Esophagus (tissue), 2 donors: ENCODE results near the gene COMP. TPM values are rescaled to one million over a fixed set of nuclear protein-coding genes. Genes with fewer than 3 reads are reported as not detected.
"Not testable (repeated sequence)": the region's sequence is repeated elsewhere in the genome, so short reads cannot be mapped to it uniquely, and the experiment has no call there.

Experiments
- H3K27ac ChIP-seq, 2 donors: one replicate each; pipeline ENCODE4 v1.5.1; 2013; ENCODE audit warnings: low read depth in 2 of 2, mild to moderate bottlenecking in 2 of 2, inconsistent platforms in 1 of 2, low read length in 1 of 2, moderate library complexity in 1 of 2
- H3K27me3 ChIP-seq, 2 donors: one replicate each; pipeline ENCODE4 v1.6.1; 2013; ENCODE audit warnings: low read length in 2 of 2, control low read depth in 1 of 2, mild to moderate bottlenecking in 1 of 2; ENCODE audit not compliant: insufficient read depth in 2 of 2, control insufficient read depth in 1 of 2
- H3K36me3 ChIP-seq, 2 donors: one replicate each; pipeline ENCODE4 v1.6.1; 2013; ENCODE audit warnings: low read length in 1 of 2; ENCODE audit not compliant: control insufficient read depth in 2 of 2, insufficient read depth in 2 of 2
- H3K4me1 ChIP-seq, 2 donors: one replicate each; pipeline ENCODE4 v1.6.1; 2013; ENCODE audit warnings: low read length in 1 of 2; ENCODE audit not compliant: control insufficient read depth in 2 of 2, insufficient read depth in 2 of 2
- H3K4me3 ChIP-seq, 2 donors: one replicate each; pipeline ENCODE4 v1.5.1; 2013; ENCODE audit warnings: low read length in 2 of 2, mild to moderate bottlenecking in 2 of 2, low read depth in 1 of 2, moderate library complexity in 1 of 2
- H3K9me3 ChIP-seq, 2 donors: one replicate each; pipeline ENCODE4 v1.6.1; 2013; ENCODE audit warnings: mild to moderate bottlenecking in 2 of 2, low read depth in 1 of 2, low read length in 1 of 2, moderate library complexity in 1 of 2; ENCODE audit not compliant: control insufficient read depth in 2 of 2, insufficient read depth in 1 of 2
- WGBS, 2 donors: extraction: QIAGEN DNeasy Blood & Tissue Kit; methylation state at CpG; one replicate each; pipeline ENCODE4 v1.1.7; 2013; 5-methylcytosine and 5-hydroxymethylcytosine counted together
- polyA plus RNA-seq, 2 donors: library from polyadenylated mRNA; stranded (reverse); fragments of 200-250 nt; gene quantifications; one replicate each; pipeline ENCODE4 v1.2.3, GENCODE V29; 2013
- donor health status: healthy with polysubstance abuse.
- donor health status: Bipolar disorder and iron deficiency.

COMP gene
- polyA plus RNA-seq, 2 donors, result 0.71 to 4.0 TPM

DNA sequence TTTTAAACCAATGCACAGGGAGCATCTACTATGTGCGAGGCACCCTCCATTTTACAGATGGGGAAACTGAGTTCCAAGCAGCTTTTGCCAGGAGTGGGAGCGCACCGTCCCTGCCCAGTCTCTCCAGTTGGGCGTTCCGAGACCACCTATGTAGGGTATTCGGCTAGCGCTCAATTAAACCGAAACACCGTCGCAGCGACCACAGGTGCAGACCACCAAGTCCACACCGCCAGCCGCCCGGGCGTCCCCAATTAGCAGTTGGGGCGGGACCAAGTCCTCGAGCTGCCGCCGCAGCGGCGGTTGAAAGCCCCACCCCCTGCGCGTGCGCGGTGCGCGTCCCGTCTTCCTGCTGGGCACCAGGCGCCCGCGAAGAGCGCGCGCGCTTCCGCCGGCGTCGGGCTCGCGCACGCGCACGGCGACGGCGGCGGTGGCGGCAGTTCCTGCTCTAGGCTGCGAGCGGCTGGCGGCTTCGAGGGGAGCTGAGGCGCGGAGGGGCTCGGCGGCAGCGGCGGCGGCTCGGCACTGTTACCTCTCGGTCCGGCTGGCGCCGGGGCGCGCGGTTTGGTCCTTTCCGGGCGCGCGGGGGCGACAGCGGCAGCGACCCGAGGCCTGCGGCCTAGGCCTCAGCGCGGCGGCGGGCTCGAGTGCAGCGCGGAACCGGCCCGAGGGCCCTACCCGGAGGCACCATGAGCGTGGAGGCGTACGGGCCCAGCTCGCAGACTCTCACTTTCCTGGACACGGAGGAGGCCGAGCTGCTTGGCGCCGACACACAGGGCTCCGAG is 40.6 kb upstream of the COMP start, which contains the start of gene UPF1:
Gene UPF1, plus strand, starts transcription at position 436 of the 782 bp plus-strand sequence. Its CDS starts 251 bp downstream, at position 687.
- Histone ChIP-seq H3K36me3 (peaks cover 0 to 2% of the 10 kb centered on the region in 2 donors), H3K27ac (peak within 1 kb of the TSS; percentile 87 to 91), H3K9me3 (no peaks in the 10 kb centered on the region), H3K4me3 (peak within 1 kb of the TSS; percentile 76 to 96), H3K27me3 (no peaks in the 10 kb centered on the region), H3K4me1 (peaks cover 0 to 4% of the 10 kb centered on the region in 2 donors)
- 0 to 1% methylated on average over 68 to 96 of the region's 96 CpGs for WGBS, 2 donors

DNA sequence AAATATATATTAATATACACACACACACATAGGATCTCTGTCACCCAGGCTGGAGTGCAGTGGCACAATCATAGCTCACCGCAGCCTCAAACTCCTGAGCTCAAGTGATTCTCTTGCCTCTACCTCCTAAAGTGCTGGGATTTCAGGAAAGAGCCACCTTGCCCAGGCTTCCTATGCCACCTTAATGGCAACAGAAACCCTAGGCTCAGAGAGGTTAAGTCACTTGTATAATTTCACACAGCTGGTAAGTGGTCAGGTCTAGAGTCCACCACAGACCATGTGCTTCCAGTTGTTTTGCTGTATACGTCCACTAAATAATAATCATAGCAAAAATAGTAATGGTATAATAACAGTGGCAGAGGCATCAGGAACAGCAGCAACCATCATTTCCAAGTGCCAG is 39.4 kb upstream of the COMP start:
- H3K4me1 ChIP-seq, result peaks cover 0 to 4% of the 10 kb centered on the region in 2 donors
- H3K27me3 ChIP-seq, result no peaks in the 10 kb centered on the region
- H3K4me3 ChIP-seq, result no peak overlapping the region
- 78 to 89% methylated on average over 2 of the region's 2 CpGs for WGBS, 2 donors
- H3K9me3 ChIP-seq, result no peaks in the 10 kb centered on the region
- peaks cover 0 to 2% of the 10 kb centered on the region in 2 donors for H3K36me3 ChIP-seq
- H3K27ac ChIP-seq, result no peak overlapping the region

DNA sequence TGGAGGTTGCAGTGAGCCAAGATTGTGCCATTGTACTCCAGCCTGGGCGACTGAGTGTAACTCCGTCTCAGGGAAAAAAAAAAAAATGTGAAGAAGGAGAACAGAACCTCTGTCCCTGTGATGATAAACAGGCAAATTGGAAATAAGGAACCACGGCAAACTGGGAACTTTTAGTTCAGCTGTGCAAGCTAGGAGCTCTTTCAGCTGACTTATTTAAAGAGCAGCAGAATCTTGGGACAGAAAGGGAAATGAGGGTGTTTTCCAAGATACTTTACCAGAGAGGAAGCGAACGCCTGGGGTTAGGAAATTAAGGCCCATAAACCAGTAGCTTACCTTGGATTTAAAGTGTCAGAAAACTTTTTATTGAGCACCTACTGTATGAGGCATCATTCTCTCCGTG is 37.7 kb upstream of the COMP start:
- H3K9me3 ChIP-seq, result no peaks in the 10 kb centered on the region
- 58 to 68% methylated on average over 6 of the region's 6 CpGs for WGBS, 2 donors

DNA sequence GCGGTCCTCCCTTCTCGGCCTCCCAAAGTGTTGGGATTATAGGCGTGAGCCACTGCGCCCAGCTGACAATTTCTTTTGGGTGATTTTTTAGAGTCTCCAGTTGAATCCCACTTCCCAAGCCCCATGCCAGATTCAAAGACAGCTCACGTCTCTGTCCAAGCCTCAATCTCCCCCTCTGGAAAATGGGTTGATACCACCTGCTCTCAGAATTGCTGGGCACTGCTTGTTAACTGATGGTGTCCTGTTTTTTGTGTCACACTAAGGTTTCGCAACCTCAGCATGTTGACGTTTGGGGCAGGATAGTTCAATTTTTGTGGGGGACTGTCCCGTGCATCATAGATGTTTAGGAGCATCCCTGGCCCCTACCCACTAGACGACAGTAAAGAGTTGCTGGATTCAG is 26.5 kb upstream of the COMP start:
- 86 to 89% methylated on average over 9 of the region's 9 CpGs for WGBS, 2 donors
- no peaks in the 10 kb centered on the region for H3K4me1 ChIP-seq
- no peak overlapping the region for H3K27ac ChIP-seq
- no peaks in the 10 kb centered on the region for H3K36me3 ChIP-seq
- no peak overlapping the region for H3K4me3 ChIP-seq
- no peaks in the 10 kb centered on the region for H3K9me3 ChIP-seq
- H3K27me3 ChIP-seq, result no peaks in the 10 kb centered on the region

More for the DNA sequence above, 37.7 kb upstream of the COMP start:
- no peak overlapping the region for H3K4me3 ChIP-seq
- H3K4me1 ChIP-seq, result peaks cover 0 to 3% of the 10 kb centered on the region in 2 donors
- H3K27me3 ChIP-seq, result no peaks in the 10 kb centered on the region
- no peaks in the 10 kb centered on the region for H3K36me3 ChIP-seq
- no peak overlapping the region for H3K27ac ChIP-seq

DNA sequence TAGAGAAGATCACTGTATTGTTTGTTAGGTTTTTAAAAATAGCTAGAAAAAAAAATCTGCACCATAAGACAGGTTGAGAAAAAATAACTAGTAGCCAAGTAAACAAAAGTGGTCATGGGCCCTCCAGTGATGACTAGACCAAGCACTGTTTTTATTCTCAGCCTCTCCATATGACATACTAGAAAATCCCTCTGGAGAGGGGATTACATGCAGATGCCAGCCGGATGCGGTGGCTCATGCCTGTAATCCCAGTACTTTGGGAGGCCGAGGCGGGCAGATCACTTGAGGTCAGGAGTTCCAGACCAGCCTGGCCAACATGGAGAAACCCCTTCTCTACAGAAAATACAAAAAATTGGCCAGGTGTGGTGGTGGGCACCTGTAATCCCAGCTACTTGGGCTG is 25.5 kb upstream of the COMP start:
- H3K27ac ChIP-seq, H3K4me1 ChIP-seq, H3K9me3 ChIP-seq, H3K36me3 ChIP-seq, H3K4me3 ChIP-seq, H3K27me3 ChIP-seq: not testable (repeated sequence)
- 92 to 99% methylated on average over 4 of the region's 4 CpGs for WGBS, 2 donors

DNA sequence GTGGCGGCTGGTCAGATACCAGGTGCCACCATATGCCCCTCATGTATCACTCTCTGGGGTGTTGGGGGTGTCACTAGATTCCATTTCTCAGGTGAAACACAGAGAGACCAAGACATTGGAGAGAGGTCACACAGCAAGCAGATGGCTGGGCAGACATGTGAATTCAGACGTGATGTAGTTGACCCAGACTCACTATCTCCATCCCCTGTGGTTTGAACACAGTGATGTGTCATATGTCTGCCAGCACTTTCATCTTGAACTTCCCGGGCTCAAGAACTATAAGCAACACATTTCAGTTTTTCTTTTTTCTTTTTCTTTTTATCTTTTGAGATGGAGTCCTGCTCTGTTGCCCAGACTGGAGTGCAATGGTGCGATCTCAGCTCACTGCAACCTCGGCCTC is 24.6 kb upstream of the COMP start:
- Histone ChIP-seq H3K36me3 (no peaks in the 10 kb centered on the region), H3K27me3 (no peaks in the 10 kb centered on the region), H3K4me1 (no peaks in the 10 kb centered on the region), H3K27ac (no peak overlapping the region), H3K9me3 (no peaks in the 10 kb centered on the region), H3K4me3 (no peak overlapping the region)
- 89 to 91% methylated on average over 5 of the region's 5 CpGs for WGBS, 2 donors

DNA sequence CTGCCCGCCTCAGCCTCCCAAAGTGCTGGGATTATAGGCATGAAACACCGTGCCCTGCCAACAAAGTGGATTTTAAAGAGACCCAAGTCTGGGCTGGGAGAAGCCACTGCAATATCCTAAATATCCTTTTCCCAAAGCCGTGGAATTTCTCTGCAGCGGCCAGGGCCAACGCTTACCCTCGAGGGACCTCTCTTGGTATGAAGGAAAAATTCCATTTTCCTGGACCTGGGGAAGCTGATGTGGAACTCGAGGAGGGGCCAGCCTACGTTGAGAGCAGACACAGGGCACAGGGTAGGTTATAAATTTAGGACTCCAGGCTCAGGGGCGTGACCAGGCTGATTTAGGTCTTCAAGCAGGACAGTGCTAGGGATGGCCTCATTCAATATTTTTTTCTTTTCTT is 23.0 kb upstream of the COMP start:
- no peak overlapping the region for H3K27ac ChIP-seq
- H3K4me1 ChIP-seq, result no peaks in the 10 kb centered on the region
- WGBS, 2 donors, result 54 to 60% methylated on average over 9 of the region's 9 CpGs
- no peaks in the 10 kb centered on the region for H3K36me3 ChIP-seq
- H3K9me3 ChIP-seq, result no peaks in the 10 kb centered on the region
- H3K27me3 ChIP-seq, result no peaks in the 10 kb centered on the region
- no peak overlapping the region for H3K4me3 ChIP-seq

DNA sequence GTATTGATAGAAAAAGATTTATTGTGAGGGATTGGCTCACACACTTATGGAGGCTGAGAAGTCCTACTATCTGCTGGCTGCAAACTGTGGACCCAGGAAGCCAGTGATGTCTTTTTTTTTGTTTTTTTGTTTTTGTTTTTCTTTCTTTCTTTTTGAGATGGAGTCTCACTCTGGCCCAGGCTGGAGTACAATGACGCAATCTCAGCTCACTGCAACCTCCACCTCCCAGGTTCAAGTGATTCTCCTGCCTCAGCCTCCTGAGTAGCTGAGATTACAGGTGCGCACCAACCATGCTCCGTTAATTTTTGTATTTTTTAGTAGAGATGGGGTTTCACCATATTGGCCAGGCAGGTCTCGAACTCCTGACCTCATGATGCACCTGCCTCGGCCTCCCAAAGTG is 20.5 kb upstream of the COMP start:
- H3K27ac ChIP-seq, result not testable (repeated sequence)
- 96 to 97% methylated on average over 5 of the region's 5 CpGs for WGBS, 2 donors

DNA sequence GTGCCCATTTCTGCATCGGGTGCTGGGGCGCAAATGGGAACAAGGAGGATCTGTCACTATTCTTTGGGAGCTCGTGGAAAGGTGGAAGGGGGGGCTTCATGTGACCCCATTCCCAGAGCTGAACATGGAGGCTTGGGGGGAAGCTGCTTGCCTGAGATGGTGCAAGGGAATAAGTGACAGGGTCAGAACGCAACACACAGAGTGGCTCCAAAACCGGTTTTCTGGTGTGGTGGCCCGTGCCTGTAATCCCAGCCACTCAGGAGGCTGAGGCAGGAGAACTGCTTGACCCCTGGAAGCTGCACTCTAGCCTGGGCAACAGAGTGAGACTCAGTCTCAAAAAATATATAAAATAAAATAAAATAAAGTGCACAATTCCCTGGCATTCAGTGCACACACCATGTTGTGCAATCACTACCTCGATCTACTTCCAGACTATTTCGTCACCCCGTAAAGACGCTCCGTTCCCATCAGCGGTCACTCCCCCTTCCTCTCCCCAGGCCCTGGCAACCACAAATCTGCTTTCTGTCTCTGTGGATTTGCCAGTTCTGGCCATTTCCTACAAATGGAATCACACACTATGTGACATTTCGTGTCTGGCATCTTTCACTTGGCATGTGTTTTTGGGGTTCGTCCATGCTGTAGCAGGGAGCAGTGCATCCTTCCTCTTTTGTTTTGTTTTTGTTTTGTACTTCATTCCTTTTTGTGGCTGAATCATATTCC is 18.2 kb upstream of the COMP start:
- Histone ChIP-seq H3K27me3 (no peaks in the 10 kb centered on the region), H3K4me1 (no peaks in the 10 kb centered on the region), H3K4me3 (no peak overlapping the region), H3K27ac (no peak overlapping the region), H3K36me3 (no peaks in the 10 kb centered on the region), H3K9me3 (no peaks in the 10 kb centered on the region)
- 46 to 51% methylated on average over 14 of the region's 14 CpGs for WGBS, 2 donors

More for the DNA sequence above, 20.5 kb upstream of the COMP start:
- H3K4me3 ChIP-seq, H3K9me3 ChIP-seq, H3K36me3 ChIP-seq, H3K27me3 ChIP-seq, H3K4me1 ChIP-seq: not testable (repeated sequence)
